Natural killer cell (primary cell): ENCODE data around the gene SGSM2. TPM values are rescaled to one million over a fixed set of nuclear protein-coding genes. Genes with fewer than 3 reads are reported as not detected.

Experiments
- ATAC-seq, 3 donors: fragments of 150-1000 bp in 2 of 3; fragments of 200-7000 bp in 1 of 3; cut with Tn5 transposase; 1 replicate in 1 of 3; 2 replicates in 2 of 3; pipeline ENCODE4 v1.10.0; 2021; ENCODE audit warnings: mild to moderate bottlenecking in 2 of 3, moderate library complexity in 2 of 3
- DNase-seq, 2 donors: peaks; one replicate each; pipeline versions ENCODE4 v3.0.0 to v3.0.0-alpha.2; 2013 to 2021; ENCODE audit warnings: mixed read lengths in 1 of 2
- H3K27ac ChIP-seq: one replicate; pipeline ENCODE4 v1.5.1; 2013; ENCODE audit warnings: mild to moderate bottlenecking, low read length
- H3K27me3 ChIP-seq: one replicate; pipeline ENCODE4 v1.6.1; 2013; ENCODE audit warnings: low read length; ENCODE audit not compliant: control insufficient read depth, insufficient read depth
- H3K36me3 ChIP-seq: one replicate; pipeline ENCODE4 v1.6.1; 2013; ENCODE audit warnings: low read length; ENCODE audit not compliant: control insufficient read depth, insufficient read depth
- H3K4me1 ChIP-seq: one replicate; pipeline ENCODE4 v1.6.1; 2013; ENCODE audit warnings: low read length; ENCODE audit not compliant: control insufficient read depth, insufficient read depth
- H3K4me3 ChIP-seq: one replicate; pipeline ENCODE4 v1.5.1; 2013; ENCODE audit warnings: low read length
- H3K9me3 ChIP-seq: one replicate; pipeline ENCODE4 v1.6.1; 2013; ENCODE audit warnings: low read length; ENCODE audit not compliant: control insufficient read depth, insufficient read depth
- H3K27ac Mint-ChIP-seq, 2 donors: one replicate each; pipeline ENCODE4 v1.8.0; 2022; ENCODE audit warnings: mild to moderate bottlenecking in 2 of 2, mixed read lengths in 2 of 2, moderate library complexity in 1 of 2
- H3K27me3 Mint-ChIP-seq, 2 donors: one replicate each; pipeline ENCODE4 v1.8.0; 2022; ENCODE audit warnings: low read depth in 2 of 2, mixed read lengths in 2 of 2
- H3K36me3 Mint-ChIP-seq: one replicate; pipeline ENCODE4 v1.8.0; 2022; ENCODE audit warnings: mixed read lengths
- H3K4me1 Mint-ChIP-seq, 2 donors: one replicate each; pipeline ENCODE4 v1.8.0; 2022; ENCODE audit warnings: mixed read lengths in 2 of 2
- H3K4me3 Mint-ChIP-seq: one replicate; pipeline ENCODE4 v1.8.0; 2022; ENCODE audit warnings: mild to moderate bottlenecking, moderate library complexity, mixed read lengths
- H3K9me3 Mint-ChIP-seq, 2 donors: one replicate each; pipeline ENCODE4 v1.8.0; 2022; ENCODE audit warnings: mixed read lengths in 2 of 2
- WGBS: methylation state at CpG from one replicate; pipeline ENCODE4 v1.1.7; 2013; ENCODE audit warnings: missing lambda C conversion rate; ENCODE audit not compliant: insufficient coverage; 5-methylcytosine and 5-hydroxymethylcytosine counted together
- intact Hi-C: fragments of 100-400 bp; cut with micrococcal nuclease; formaldehyde crosslinking; loops from one replicate; pipeline ENCODE4 v1.14.2; 2022
- total RNA-seq, 4 donors: library from RNA; stranded (reverse); fragments of 120-200 nt in 1 of 4; gene quantifications; one replicate each; pipeline versions ENCODE4 v1.2.3 to v1.2.4, GENCODE V29; 2013 to 2022
- TF ChIP-seq, protein P1 (sequence below): fragments of 200-600 bp; IDR thresholded peaks from one replicate; pipeline ENCODE4 v1.8.0; 2022; ENCODE audit warnings: antibody characterized with exemption

SGSM2 gene
- total RNA-seq, 3 donors from 2014 or later (not counting 1 experiment from before 2014, with no cell fraction given): 65.4 to 75.7 (median 73.6) TPM

DNA sequence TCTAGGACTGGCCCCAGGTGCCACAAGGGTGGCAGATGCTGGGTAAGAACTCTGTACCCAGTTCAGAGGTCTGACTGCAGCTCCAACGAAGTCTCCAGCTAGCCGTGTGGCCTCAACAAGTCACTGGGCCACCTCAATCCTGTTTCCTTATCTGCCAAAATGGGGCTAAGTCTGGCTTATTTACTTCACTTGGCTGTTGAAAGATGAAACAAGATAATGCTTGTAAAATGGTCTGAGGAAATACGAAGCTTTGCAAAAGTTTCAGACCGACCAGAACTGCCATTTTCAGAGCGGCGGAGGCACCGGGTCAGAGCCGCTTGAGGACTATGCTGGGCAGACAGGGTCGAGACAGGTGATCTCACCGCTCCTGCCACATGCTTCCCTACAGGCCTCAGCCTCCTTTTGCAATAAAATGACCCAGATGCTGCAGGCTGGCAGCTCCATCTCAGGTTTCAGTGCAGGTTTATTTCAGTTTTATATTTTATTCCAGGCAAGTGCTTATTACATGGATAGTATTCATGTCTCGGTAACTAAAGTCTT, 46.4 kb downstream of the SGSM2 start:
- Histone ChIP-seq H3K27me3 (no peaks in the 10 kb centered on the region), H3K9me3 (no peaks in the 10 kb centered on the region), H3K4me1 (peaks cover 11% of the 10 kb centered on the region), H3K36me3 (peaks cover 24% of the 10 kb centered on the region), H3K27ac (no peak overlapping the region), H3K4me3 (no peak overlapping the region)
- DNase-seq (no peak), ATAC-seq (no peak)
- H3K36me3 Mint-ChIP-seq: no peaks in the 10 kb centered on the region
- H3K27me3 Mint-ChIP-seq: no peaks in the 10 kb centered on the region
- 95% methylated on average over 10 of the region's 11 CpGs for WGBS
- no peak overlapping the region for H3K4me3 Mint-ChIP-seq
- TF ChIP-seq, protein P1, sequence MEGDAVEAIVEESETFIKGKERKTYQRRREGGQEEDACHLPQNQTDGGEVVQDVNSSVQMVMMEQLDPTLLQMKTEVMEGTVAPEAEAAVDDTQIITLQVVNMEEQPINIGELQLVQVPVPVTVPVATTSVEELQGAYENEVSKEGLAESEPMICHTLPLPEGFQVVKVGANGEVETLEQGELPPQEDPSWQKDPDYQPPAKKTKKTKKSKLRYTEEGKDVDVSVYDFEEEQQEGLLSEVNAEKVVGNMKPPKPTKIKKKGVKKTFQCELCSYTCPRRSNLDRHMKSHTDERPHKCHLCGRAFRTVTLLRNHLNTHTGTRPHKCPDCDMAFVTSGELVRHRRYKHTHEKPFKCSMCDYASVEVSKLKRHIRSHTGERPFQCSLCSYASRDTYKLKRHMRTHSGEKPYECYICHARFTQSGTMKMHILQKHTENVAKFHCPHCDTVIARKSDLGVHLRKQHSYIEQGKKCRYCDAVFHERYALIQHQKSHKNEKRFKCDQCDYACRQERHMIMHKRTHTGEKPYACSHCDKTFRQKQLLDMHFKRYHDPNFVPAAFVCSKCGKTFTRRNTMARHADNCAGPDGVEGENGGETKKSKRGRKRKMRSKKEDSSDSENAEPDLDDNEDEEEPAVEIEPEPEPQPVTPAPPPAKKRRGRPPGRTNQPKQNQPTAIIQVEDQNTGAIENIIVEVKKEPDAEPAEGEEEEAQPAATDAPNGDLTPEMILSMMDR: no peak
- no peaks in the 10 kb centered on the region for H3K9me3 Mint-ChIP-seq
- H3K27ac Mint-ChIP-seq: peak overlapping the region in 1 of 2 donors; percentile 53
- H3K4me1 Mint-ChIP-seq: peaks cover 0 to 8% of the 10 kb centered on the region in 2 donors
- intact Hi-C loops: no loop called here

DNA sequence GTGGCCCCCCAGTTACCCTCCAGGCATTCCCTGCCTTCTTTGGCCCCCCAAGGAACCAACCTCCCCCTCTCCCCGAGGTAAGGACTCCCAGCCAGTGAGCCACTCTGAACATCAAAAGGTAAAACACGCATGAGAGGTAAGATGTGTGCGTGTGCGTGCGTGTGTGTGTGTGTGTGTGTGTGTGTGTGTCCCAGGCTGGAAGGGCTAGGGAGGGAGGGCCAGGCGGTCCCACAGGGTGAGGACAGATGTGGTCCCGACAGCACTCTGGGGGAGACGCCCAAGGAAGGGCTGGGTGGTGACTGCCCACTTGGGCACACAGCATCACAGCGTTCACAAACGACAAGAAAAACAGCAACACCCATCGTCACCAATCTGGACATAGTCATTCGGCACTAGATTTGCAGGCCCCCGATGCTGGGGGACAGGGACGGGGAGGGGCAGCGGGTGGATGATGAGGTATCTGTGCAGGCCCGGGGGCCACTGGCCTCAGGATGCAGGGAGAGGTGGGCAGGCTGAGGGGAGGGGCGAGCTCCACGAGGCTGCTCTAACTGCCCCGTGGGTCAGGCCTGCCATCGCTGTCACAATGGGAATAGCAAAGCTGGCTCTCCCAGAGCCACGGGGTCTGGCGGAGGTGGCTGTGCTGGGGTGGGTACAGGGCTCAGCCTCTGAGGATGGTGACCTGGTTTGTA, 47.3 kb downstream of the SGSM2 start:
- Histone ChIP-seq H3K27ac (no peak overlapping the region), H3K4me1 (peaks cover 11% of the 10 kb centered on the region), H3K9me3 (no peaks in the 10 kb centered on the region), H3K27me3 (no peaks in the 10 kb centered on the region), H3K36me3 (peaks cover 21% of the 10 kb centered on the region), H3K4me3 (no peak overlapping the region)
- 91% methylated on average over 21 of the region's 22 CpGs for WGBS
- peak overlapping the region in 1 of 2 donors; percentile 53 for H3K27ac Mint-ChIP-seq
- ATAC-seq: no peak
- no peaks in the 10 kb centered on the region for H3K27me3 Mint-ChIP-seq
- TF ChIP-seq, protein P1: no peak
- peaks cover 0 to 17% of the 10 kb centered on the region in 2 donors for H3K4me1 Mint-ChIP-seq
- intact Hi-C loops: no loop called here
- H3K36me3 Mint-ChIP-seq: no peaks in the 10 kb centered on the region
- no peaks in the 10 kb centered on the region for H3K9me3 Mint-ChIP-seq
- no peak for DNase-seq
- no peak overlapping the region for H3K4me3 Mint-ChIP-seq

DNA sequence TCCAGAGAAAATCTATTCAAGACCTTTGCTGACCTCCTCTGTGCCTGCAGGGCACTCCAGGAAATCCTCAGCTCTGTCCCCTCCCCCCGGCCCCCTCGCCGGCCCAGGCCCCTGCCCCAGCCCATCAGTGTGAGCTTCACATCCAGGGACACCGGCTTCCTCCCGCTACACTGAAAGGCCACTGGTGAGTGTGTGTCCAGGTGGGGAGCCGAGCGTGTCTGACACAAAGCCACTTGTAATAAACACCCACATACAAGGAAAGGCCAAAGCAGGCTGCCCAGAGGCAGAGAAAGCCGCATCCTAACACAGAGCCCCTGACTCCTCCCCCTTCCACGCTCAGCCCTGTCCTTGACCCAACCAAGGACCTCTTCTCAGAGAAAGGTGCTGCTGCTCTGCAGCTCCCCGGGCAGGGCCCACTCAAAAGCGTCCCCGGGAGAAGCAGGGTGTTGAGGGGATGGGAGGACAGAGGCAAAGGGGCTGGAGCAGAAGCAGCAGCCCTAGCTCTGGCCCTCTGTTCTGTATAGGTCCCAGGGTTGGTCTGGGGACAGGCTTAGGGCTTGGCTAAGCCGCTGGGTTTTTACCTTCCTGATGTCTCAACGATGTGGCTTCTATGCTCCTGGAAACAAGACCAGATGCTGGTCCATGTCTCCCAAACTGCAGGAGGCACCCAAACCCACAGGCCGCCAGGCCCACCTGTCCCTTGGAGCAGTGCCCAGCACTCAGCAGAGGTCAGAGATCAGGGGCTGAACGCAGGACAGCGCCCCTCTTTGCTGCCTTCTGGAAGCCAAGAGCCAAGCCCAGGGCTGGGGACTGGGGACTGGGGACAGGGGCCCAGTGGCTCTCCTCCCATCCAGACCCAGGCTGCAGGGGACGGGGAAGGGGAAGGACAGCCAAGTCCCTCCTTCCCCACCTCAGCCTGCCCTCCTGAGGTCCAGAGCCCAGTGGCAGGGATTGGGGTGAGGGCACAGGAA, 48.2 kb downstream of the SGSM2 start:
- intact Hi-C loops: no loop called here
- Histone ChIP-seq H3K9me3 (no peaks in the 10 kb centered on the region), H3K27ac (no peak overlapping the region), H3K4me1 (peaks cover 12% of the 10 kb centered on the region), H3K27me3 (no peaks in the 10 kb centered on the region), H3K4me3 (no peak overlapping the region), H3K36me3 (peaks cover 21% of the 10 kb centered on the region)
- ATAC-seq (no peak), DNase-seq (no peak)
- whole genome bisulfite sequencing: 91% methylated on average over 16 of the region's 18 CpGs
- no peak overlapping the region for H3K27ac Mint-ChIP-seq
- no peaks in the 10 kb centered on the region for H3K27me3 Mint-ChIP-seq
- no peaks in the 10 kb centered on the region for H3K36me3 Mint-ChIP-seq
- no peak overlapping the region for H3K4me3 Mint-ChIP-seq
- TF ChIP-seq, protein P1: no peak
- peaks cover 0 to 19% of the 10 kb centered on the region in 2 donors for H3K4me1 Mint-ChIP-seq
- H3K9me3 Mint-ChIP-seq: no peaks in the 10 kb centered on the region
